PC-9 (cell line): ENCODE measurements around the gene CROCC. TPM values are rescaled to one million over a fixed set of nuclear protein-coding genes. Genes with fewer than 3 reads are reported as not detected.
"Not testable (repeated sequence)": the region's sequence is repeated elsewhere in the genome, so short reads cannot be mapped to it uniquely, and the experiment has no call there.

Experiments
- BruUV-seq: library from RNA; stranded (reverse); fragments of 400-500 nt; replicated peaks from 2 replicates; lab custom pipeline; 2021; lab: Mats Ljungman, UMichigan
- CTCF ChIA-PET: fragments of 300-600 bp; sonication (Branson Sonifier 250); formaldehyde crosslinking; loops from one replicate; lab custom pipeline; 2022; ENCODE audit warnings: antibody characterized with exemption; lab: Charles Lee
- POLR2A ChIA-PET: fragments of 300-600 bp; sonication (Branson Sonifier 250); formaldehyde crosslinking; loops from one replicate; lab custom pipeline; 2022; ENCODE audit warnings: antibody characterized with exemption; ENCODE audit not compliant: unreplicated experiment; lab: Charles Lee
- DNase-seq, 2 experiments: peaks; one replicate each; pipeline versions ENCODE4 v3.0.0 to v3.0.0-alpha.2; 2015 to 2022; ENCODE audit warnings: mixed read lengths in 1 of 2
- H2AFZ ChIP-seq: fragments of 200-600 bp; sonication (generic); 2 replicates; pipeline ENCODE4 v1.8.1; 2017; ENCODE audit warnings: antibody characterized with exemption
- H3F3A ChIP-seq: fragments of 200-600 bp; sonication (generic); 2 replicates; pipeline ENCODE4 v1.8.1; 2017; ENCODE audit warnings: antibody characterized with exemption, mild to moderate bottlenecking, low read depth; ENCODE audit not compliant: insufficient read depth
- H3K27ac ChIP-seq: fragments of 200-600 bp; sonication (generic); 2 replicates; pipeline ENCODE4 v1.6.1; 2016; ENCODE audit warnings: mixed run types
- H3K27me3 ChIP-seq: fragments of 200-600 bp; sonication (generic); 2 replicates; pipeline ENCODE4 v1.6.1; 2016; ENCODE audit warnings: low read depth, mixed run types; ENCODE audit not compliant: insufficient read depth
- H3K36me3 ChIP-seq: fragments of 200-600 bp; sonication (generic); 2 replicates; pipeline ENCODE4 v1.6.1; 2016; ENCODE audit warnings: low read depth, mixed run types
- H3K4me1 ChIP-seq: fragments of 200-600 bp; sonication (generic); replicated peaks from 2 replicates; pipeline ENCODE4 v1.6.1; 2016; ENCODE audit warnings: mixed run types; ENCODE audit not compliant: insufficient read depth
- H3K4me2 ChIP-seq: fragments of 200-600 bp; sonication (generic); 2 replicates; pipeline ENCODE4 v1.6.1; 2017; ENCODE audit warnings: mixed run types
- H3K4me3 ChIP-seq: fragments of 200-600 bp; sonication (generic); 2 replicates; pipeline ENCODE4 v1.6.1; 2016; ENCODE audit warnings: mixed run types
- H3K79me2 ChIP-seq: fragments of 200-600 bp; sonication (generic); 2 replicates; pipeline ENCODE4 v1.6.1; 2017; ENCODE audit warnings: low read depth, mixed run types
- H3K9me2 ChIP-seq: fragments of 200-600 bp; sonication (generic); 2 replicates; pipeline ENCODE4 v1.8.1; 2017; ENCODE audit warnings: mild to moderate bottlenecking; ENCODE audit not compliant: insufficient read depth
- H3K9me3 ChIP-seq: fragments of 200-600 bp; sonication (generic); 2 replicates; pipeline ENCODE4 v1.8.1; 2016; ENCODE audit warnings: low read depth; ENCODE audit not compliant: insufficient read depth
- H4K20me1 ChIP-seq: fragments of 200-600 bp; sonication (generic); 2 replicates; pipeline ENCODE4 v1.8.1; 2017; ENCODE audit not compliant: insufficient read depth
- EZH2 ChIP-seq: fragments of 200-600 bp; sonication (generic); IDR thresholded peaks from 2 replicates; pipeline ENCODE4 v1.8.0; 2017; ENCODE audit warnings: antibody characterized with exemption, low read depth
- intact Hi-C: fragments of 100-400 bp; cut with micrococcal nuclease; formaldehyde crosslinking; loops from one replicate; pipeline ENCODE4 v1.10.0; 2022; ENCODE audit not compliant: unreplicated experiment
- total RNA-seq: library from RNA; stranded (reverse); gene quantifications from 2 replicates; pipeline ENCODE4 v1.2.3, GENCODE V29; 2021
- TF ChIP-seq, protein P1 (sequence below): fragments of 200-600 bp; sonication (generic); conservative IDR thresholded peaks from 2 replicates; pipeline ENCODE4 v1.6.1; 2017; ENCODE audit warnings: mixed run types, antibody characterized with exemption, mild to moderate bottlenecking, moderate library complexity

Gene CROCC
- total RNA-seq, 1 experiment from 2014 or later: 18.9 TPM

DNA sequence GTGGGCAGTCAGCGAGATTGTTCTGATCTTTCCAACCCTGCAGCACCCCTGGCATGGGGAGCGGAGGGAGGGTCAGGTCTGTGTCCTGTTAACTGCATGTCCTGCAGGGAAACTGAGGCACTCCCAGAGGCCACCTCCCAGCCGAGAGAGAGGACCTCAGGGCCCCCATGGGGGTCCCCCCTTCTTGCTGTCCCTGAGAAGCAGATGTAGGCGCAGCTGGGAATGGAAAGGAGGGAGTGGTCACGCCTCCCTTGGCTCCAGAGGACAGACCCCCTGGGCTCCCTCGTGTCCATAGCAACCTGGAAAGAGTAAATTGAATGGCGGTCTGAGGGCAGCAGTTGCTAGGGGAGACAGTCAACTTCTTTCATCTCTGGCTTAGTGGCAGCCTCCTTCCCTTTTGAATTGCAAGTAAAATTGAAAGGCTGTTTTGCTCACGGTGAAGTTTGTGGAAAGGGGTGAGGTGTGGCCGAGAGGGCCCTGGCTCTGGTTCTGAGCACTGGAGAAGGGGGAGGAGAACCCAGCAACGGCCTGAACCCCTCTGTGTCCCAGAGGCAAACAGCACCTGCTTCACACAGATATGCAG, 4.9 kb downstream of the CROCC start:
- no peak overlapping the region for H3K4me3 ChIP-seq
- no peak for DNase-seq
- no peaks in the 10 kb centered on the region for H3K36me3 ChIP-seq
- ChIA-PET POLR2A (no interaction called here), CTCF (no interaction called here)
- H3K4me2 ChIP-seq: no peak overlapping the region
- intact Hi-C loops: no loop called here
- H3K4me1 ChIP-seq: no peaks in the 10 kb centered on the region
- TF ChIP-seq, protein P1, sequence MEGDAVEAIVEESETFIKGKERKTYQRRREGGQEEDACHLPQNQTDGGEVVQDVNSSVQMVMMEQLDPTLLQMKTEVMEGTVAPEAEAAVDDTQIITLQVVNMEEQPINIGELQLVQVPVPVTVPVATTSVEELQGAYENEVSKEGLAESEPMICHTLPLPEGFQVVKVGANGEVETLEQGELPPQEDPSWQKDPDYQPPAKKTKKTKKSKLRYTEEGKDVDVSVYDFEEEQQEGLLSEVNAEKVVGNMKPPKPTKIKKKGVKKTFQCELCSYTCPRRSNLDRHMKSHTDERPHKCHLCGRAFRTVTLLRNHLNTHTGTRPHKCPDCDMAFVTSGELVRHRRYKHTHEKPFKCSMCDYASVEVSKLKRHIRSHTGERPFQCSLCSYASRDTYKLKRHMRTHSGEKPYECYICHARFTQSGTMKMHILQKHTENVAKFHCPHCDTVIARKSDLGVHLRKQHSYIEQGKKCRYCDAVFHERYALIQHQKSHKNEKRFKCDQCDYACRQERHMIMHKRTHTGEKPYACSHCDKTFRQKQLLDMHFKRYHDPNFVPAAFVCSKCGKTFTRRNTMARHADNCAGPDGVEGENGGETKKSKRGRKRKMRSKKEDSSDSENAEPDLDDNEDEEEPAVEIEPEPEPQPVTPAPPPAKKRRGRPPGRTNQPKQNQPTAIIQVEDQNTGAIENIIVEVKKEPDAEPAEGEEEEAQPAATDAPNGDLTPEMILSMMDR: no peak
- TF ChIP-seq EZH2: no peak
- no peaks in the 10 kb centered on the region for H3K9me3 ChIP-seq
- no TSS peak for BruUV-seq
- H3K27ac ChIP-seq: no peak overlapping the region
- no peaks in the 10 kb centered on the region for H3F3A ChIP-seq
- no peak overlapping the region for H2AFZ ChIP-seq
- H3K9me2 ChIP-seq: no peaks in the 10 kb centered on the region
- no peaks in the 10 kb centered on the region for H3K79me2 ChIP-seq
- no peaks in the 10 kb centered on the region for H4K20me1 ChIP-seq
- no peaks in the 10 kb centered on the region for H3K27me3 ChIP-seq

DNA sequence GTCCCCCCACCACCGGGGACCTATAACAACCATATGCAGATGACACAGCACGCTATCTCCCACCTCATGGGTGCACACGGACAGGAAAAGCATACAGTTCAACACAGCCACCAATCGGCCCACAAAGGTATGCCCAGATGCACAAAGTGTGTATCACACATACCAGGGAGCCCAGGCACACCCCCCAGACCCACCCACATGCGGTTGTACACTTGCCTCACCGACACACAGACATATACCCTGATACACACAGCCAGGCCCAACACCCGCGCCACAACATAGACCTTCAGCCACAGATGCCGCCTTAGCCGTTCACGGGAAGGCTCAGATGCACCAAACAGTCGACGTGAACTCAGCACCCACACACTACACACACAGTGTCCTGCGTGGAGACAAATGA, 5.5 kb downstream of the CROCC start:
- H3K79me2 ChIP-seq: no peaks in the 10 kb centered on the region
- H3K9me3 ChIP-seq: no peaks in the 10 kb centered on the region
- no peaks in the 10 kb centered on the region for H3K27me3 ChIP-seq
- no peaks in the 10 kb centered on the region for H3K4me1 ChIP-seq
- ChIA-PET POLR2A (no interaction called here), CTCF (no interaction called here)
- H3K4me2 ChIP-seq: no peak overlapping the region
- no peak for TF ChIP-seq EZH2
- TF ChIP-seq, protein P1: no peak
- H3K4me3 ChIP-seq: no peak overlapping the region
- BruUV-seq: no TSS peak
- H3K36me3 ChIP-seq: no peaks in the 10 kb centered on the region
- H3F3A ChIP-seq: no peaks in the 10 kb centered on the region
- H3K27ac ChIP-seq: no peak overlapping the region
- intact Hi-C loops: no loop called here
- no peaks in the 10 kb centered on the region for H3K9me2 ChIP-seq
- no peak for DNase-seq
- no peak overlapping the region for H2AFZ ChIP-seq
- no peaks in the 10 kb centered on the region for H4K20me1 ChIP-seq

DNA sequence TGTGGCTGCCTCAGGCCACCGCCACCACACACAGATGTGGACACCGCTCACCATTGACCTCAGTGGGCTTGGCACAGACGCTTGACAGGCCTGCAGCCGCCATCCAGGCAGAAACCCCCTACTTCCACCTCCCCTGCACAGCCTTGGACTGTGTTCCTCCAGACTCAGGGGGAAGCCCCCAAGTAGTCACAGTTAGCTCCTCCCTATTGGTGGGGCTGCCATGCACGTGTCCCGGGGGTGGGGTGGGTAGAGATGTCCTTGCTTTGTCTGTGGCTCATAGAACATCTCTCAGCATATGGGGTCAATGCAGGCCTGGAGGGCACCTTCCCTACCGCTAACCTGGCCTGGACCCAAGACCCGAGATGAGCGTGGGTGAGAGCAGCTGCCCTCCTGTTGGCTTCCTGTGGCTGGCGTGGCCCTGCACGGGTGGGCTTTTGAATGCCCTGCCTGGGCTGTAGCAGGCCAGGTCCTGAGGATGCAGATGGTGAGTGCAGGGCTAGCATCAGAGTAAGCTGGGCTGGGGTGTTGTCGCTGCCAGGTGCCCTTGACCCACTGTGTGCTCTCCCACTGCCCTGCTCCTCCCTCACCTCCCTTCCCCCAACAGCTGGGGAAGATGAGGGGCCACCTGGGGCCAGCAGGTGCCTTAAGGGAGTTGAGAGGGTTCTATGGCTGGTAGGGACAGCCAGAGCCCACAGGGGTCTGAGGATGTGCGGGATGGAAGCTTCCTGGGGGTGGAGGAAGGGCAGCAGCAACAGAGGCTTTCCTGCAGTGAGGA, 6.2 kb downstream of the CROCC start:
- DNase-seq: no peak
- no peaks in the 10 kb centered on the region for H3K27me3 ChIP-seq

GRCh38 chr1:16929146-16930041, 7.7 kb downstream of the CROCC start:
- H3K9me2 ChIP-seq, H3K36me3 ChIP-seq, H4K20me1 ChIP-seq, H3K4me1 ChIP-seq, H3K4me2 ChIP-seq, POLR2A ChIA-PET, H3K27ac ChIP-seq, H3K4me3 ChIP-seq, BruUV-seq, H3F3A ChIP-seq, H3K9me3 ChIP-seq, H2AFZ ChIP-seq, H3K79me2 ChIP-seq, DNase-seq, H3K27me3 ChIP-seq, intact Hi-C loops: not testable (repeated sequence)
- CTCF ChIA-PET: interaction anchor here (0.7 kb wide), 1 partner anchor 22 kb away, joined by 4 read pairs; no protein-coding TSS in a partner anchor

More for the DNA sequence above, 6.2 kb downstream of the CROCC start:
- Histone ChIP-seq H3K4me1 (no peaks in the 10 kb centered on the region), H3K9me2 (no peaks in the 10 kb centered on the region), H3K4me3 (no peak overlapping the region), H3K79me2 (no peaks in the 10 kb centered on the region), H3K36me3 (no peaks in the 10 kb centered on the region), H2AFZ (no peak overlapping the region), H4K20me1 (no peaks in the 10 kb centered on the region), H3F3A (no peaks in the 10 kb centered on the region), H3K27ac (no peak overlapping the region), H3K9me3 (no peaks in the 10 kb centered on the region), H3K4me2 (no peak overlapping the region)
- no TSS peak for BruUV-seq
- TF ChIP-seq, protein P1: no peak
- no peak for TF ChIP-seq EZH2
- ChIA-PET CTCF (no interaction called here), POLR2A (no interaction called here)
- intact Hi-C loops: no loop called here
